HG02588 (cell line): ENCODE measurements around the gene ACOXL.
"Not testable (repeated sequence)": the region's sequence is repeated elsewhere in the genome, so short reads cannot be mapped to it uniquely, and the experiment has no call there.

Source experiments
- ATAC-seq: cut with Tn5 transposase; IDR thresholded peaks from one replicate; pipeline ENCODE4 v1.9.1; 2021; ENCODE audit warnings: mild to moderate bottlenecking, moderate library complexity; ENCODE audit not compliant: unreplicated experiment

ACOXL gene

GRCh38 chr2:110732422-110733413 lies at the start of gene ACOXL:
Gene ACOXL, plus strand, starts transcription at chr2:110732573. Its CDS starts 35,817 bp downstream, at chr2:110768390.
- ATAC-seq: no peak

- ATAC-seq: no peak
Observed at GRCh38 chr2:110682872-110683271, 49.5 kb upstream of the ACOXL start.

GRCh38 chr2:110687775-110688484 lies 44.4 kb upstream of the ACOXL start:
- not testable (repeated sequence) for ATAC-seq

- ATAC-seq: no peak
Observed at GRCh38 chr2:110688594-110689091, 43.7 kb upstream of the ACOXL start.

GRCh38 chr2:110690083-110690965 lies 42.0 kb upstream of the ACOXL start:
- ATAC-seq: no peak

- no peak for ATAC-seq
Observed at GRCh38 chr2:110691612-110692258, 40.6 kb upstream of the ACOXL start.

GRCh38 chr2:110695146-110695898 lies 37.1 kb upstream of the ACOXL start:
- ATAC-seq: not testable (repeated sequence)

- ATAC-seq: not testable (repeated sequence)
Observed at GRCh38 chr2:110698253-110698652, 34.1 kb upstream of the ACOXL start.

- ATAC-seq: no peak
Observed at GRCh38 chr2:110702514-110703380, 29.6 kb upstream of the ACOXL start.

GRCh38 chr2:110707386-110707965 lies 24.9 kb upstream of the ACOXL start:
- ATAC-seq: no peak

GRCh38 chr2:110708455-110708854 lies 23.9 kb upstream of the ACOXL start:
- no peak for ATAC-seq

- ATAC-seq: no peak
Observed at GRCh38 chr2:110712737-110713136, 19.6 kb upstream of the ACOXL start.

- ATAC-seq: no peak
Observed at GRCh38 chr2:110713513-110714362, 18.6 kb upstream of the ACOXL start.

GRCh38 chr2:110714452-110715224 lies 17.7 kb upstream of the ACOXL start:
- no peak for ATAC-seq

- no peak for ATAC-seq
Observed at GRCh38 chr2:110716959-110717645, 15.3 kb upstream of the ACOXL start.

GRCh38 chr2:110717734-110718133 lies 14.6 kb upstream of the ACOXL start:
- ATAC-seq: no peak
